HG03135 (cell line): Measurements from ENCODE around the gene MRTFA.
"Not testable (repeated sequence)": the region's sequence is repeated elsewhere in the genome, so short reads cannot be mapped to it uniquely, and the experiment has no call there.

ENCODE experiments used
- ATAC-seq: cut with Tn5 transposase; IDR thresholded peaks from one replicate; pipeline ENCODE4 v1.9.1; 2021; ENCODE audit warnings: mild to moderate bottlenecking, moderate library complexity; ENCODE audit not compliant: unreplicated experiment

MRTFA gene

GRCh38 chr22:40560551-40560950 is 76.0 kb downstream of the MRTFA start:
- no peak for ATAC-seq

- no peak for ATAC-seq
Observed at GRCh38 chr22:40557972-40558371, 78.5 kb downstream of the MRTFA start.

GRCh38 chr22:40556641-40557040 is 79.9 kb downstream of the MRTFA start:
- ATAC-seq = no peak

GRCh38 chr22:40554023-40554422 is 82.5 kb downstream of the MRTFA start:
- not testable (repeated sequence) for ATAC-seq

GRCh38 chr22:40553014-40553554 is 83.4 kb downstream of the MRTFA start:
- ATAC-seq = no peak

GRCh38 chr22:40552070-40552469 is 84.4 kb downstream of the MRTFA start:
- ATAC-seq = no peak

GRCh38 chr22:40547729-40548143 is 88.8 kb downstream of the MRTFA start:
- ATAC-seq = no peak

GRCh38 chr22:40544758-40545157 is 91.8 kb downstream of the MRTFA start:
- no peak for ATAC-seq

- ATAC-seq = no peak
Observed at GRCh38 chr22:40542821-40543540, 93.5 kb downstream of the MRTFA start.

- ATAC-seq = no peak
Observed at GRCh38 chr22:40541300-40541699, 95.2 kb downstream of the MRTFA start.

GRCh38 chr22:40540265-40540664 is 96.3 kb downstream of the MRTFA start:
- no peak for ATAC-seq

GRCh38 chr22:40536149-40536548 is 100.4 kb downstream of the MRTFA start:
- ATAC-seq = not testable (repeated sequence)

GRCh38 chr22:40535642-40536041 is 100.9 kb downstream of the MRTFA start:
- ATAC-seq = no peak

GRCh38 chr22:40535189-40535512 is 101.4 kb downstream of the MRTFA start:
- ATAC-seq = no peak

GRCh38 chr22:40534379-40535188 is 101.9 kb downstream of the MRTFA start:
- ATAC-seq = no peak

GRCh38 chr22:40533712-40534378 is 102.7 kb downstream of the MRTFA start:
- peak; percentile 66 for ATAC-seq

GRCh38 chr22:40531951-40532900 is 104.3 kb downstream of the MRTFA start:
- no peak for ATAC-seq

GRCh38 chr22:40530391-40530790 is 106.1 kb downstream of the MRTFA start:
- not testable (repeated sequence) for ATAC-seq

GRCh38 chr22:40529821-40530220 is 106.7 kb downstream of the MRTFA start:
- no peak for ATAC-seq

- no peak for ATAC-seq
Observed at GRCh38 chr22:40526960-40527359, 109.6 kb downstream of the MRTFA start.
